Measurements from ENCODE around the gene RFESD. TPM values are rescaled to one million over a fixed set of nuclear protein-coding genes. Genes with fewer than 3 reads are reported as not detected.

The RFESD gene
- total and polyA plus RNA-seq, 8 donors: 1.7 to 3.2 (median 2.0) TPM; not detected in 4

- H3K27me3 ChIP-seq: peaks cover 0 to 19% (median 3%) of the 10 kb centered on the region in 3 donors
- no peaks in the 10 kb centered on the region for H3K36me3 ChIP-seq
- intact Hi-C loops (cut with DNase I; ENCODE audit: low total_unique reads): no loop called here
- peaks cover 30 to 35% (median 33%) of the 10 kb centered on the region in 4 donors for H3K4me1 ChIP-seq
- no peaks in the 10 kb centered on the region for H3K9me3 ChIP-seq
- H3K4me3 ChIP-seq: peak within 1 kb of the TSS; percentile 56 to 87 (median 71)
- DNase-seq: peak; percentile 65 to 86
- peak within 1 kb of the TSS; percentile 77 to 87 (median 84) for H3K27ac ChIP-seq
- TF ChIP-seq EP300 (IDR thresholded peaks at IDR 0.05) (no peak), POLR2A (IDR thresholded peaks at IDR 0.05) (no peak), POLR2AphosphoS5 (IDR thresholded peaks at IDR 0.05) (peak in 2 of 3 donors; percentile 13 to 40), CTCF (IDR thresholded peaks at IDR 0.05) (no peak)
- WGBS, 5 donors: 0 to 2% (median 1%) methylated on average over 23 to 85 of the region's 85 CpGs
Measured at GRCh38 chr5:95620030-95620869, 26.3 kb upstream of the RFESD start, which contains the start of gene GPR150. Gene GPR150, plus strand, starts transcription at chr5:95620087. Its CDS starts 189 bp downstream, at chr5:95620276.

- peak overlapping the region; percentile 77 to 87 (median 84) for H3K27ac ChIP-seq
- no peaks in the 10 kb centered on the region for H3K36me3 ChIP-seq
- intact Hi-C loops (cut with DNase I; ENCODE audit: low total_unique reads): no loop called here
- peak; percentile 49 to 72 for DNase-seq
- peaks cover 0 to 19% (median 3%) of the 10 kb centered on the region in 3 donors for H3K27me3 ChIP-seq
- WGBS, 5 donors: 2 to 12% (median 3%) methylated on average over 10 to 92 of the region's 92 CpGs
- no peak for TF ChIP-seq POLR2AphosphoS5 (IDR thresholded peaks at IDR 0.05)
- no peak for TF ChIP-seq EP300 (IDR thresholded peaks at IDR 0.05)
- TF ChIP-seq POLR2A (IDR thresholded peaks at IDR 0.05): no peak
- no peak for TF ChIP-seq CTCF (IDR thresholded peaks at IDR 0.05)
- H3K9me3 ChIP-seq: no peaks in the 10 kb centered on the region
- peak overlapping the region; percentile 56 to 87 (median 71) for H3K4me3 ChIP-seq
- H3K4me1 ChIP-seq: peaks cover 30 to 35% (median 33%) of the 10 kb centered on the region in 4 donors
Measured at GRCh38 chr5:95620870-95621838, 25.4 kb upstream of the RFESD start.

- 37 to 50% (median 46%) methylated on average over 8 of the region's 8 CpGs for WGBS, 5 donors
- peaks cover 30 to 35% (median 33%) of the 10 kb centered on the region in 4 donors for H3K4me1 ChIP-seq
- H3K4me3 ChIP-seq: peak overlapping the region in 1 of 4 donors; percentile 87
- H3K27me3 ChIP-seq: peaks cover 0 to 19% (median 3%) of the 10 kb centered on the region in 3 donors
- H3K36me3 ChIP-seq: no peaks in the 10 kb centered on the region
- no peaks in the 10 kb centered on the region for H3K9me3 ChIP-seq
- peak in 1 of 2 donors; percentile 30 for DNase-seq
- peak overlapping the region in 4 of 5 donors; percentile 46 to 87 (median 80) for H3K27ac ChIP-seq
- TF ChIP-seq CTCF (IDR thresholded peaks at IDR 0.05) (no peak), POLR2A (IDR thresholded peaks at IDR 0.05) (no peak)
- intact Hi-C loops (cut with DNase I; ENCODE audit: low total_unique reads): no loop called here
Measured at GRCh38 chr5:95621839-95622629, 24.5 kb upstream of the RFESD start.

All from stomach (tissue), 9 donors.